IMR-90 (cell line): ENCODE data around the gene ZNF423.

Experiments used
- BHLHE40 ChIP-seq: fragments of 150-350 bp; IDR thresholded peaks from 2 replicates; pipeline ENCODE4 v1.6.1; 2016; ENCODE audit warnings: mild to moderate bottlenecking, low read depth, low read length
- CEBPB ChIP-seq: IDR thresholded peaks from 2 replicates; pipeline ENCODE4 v1.6.1; 2012; ENCODE audit warnings: low read depth, low read length, improper control_type of control experiment
- MAFK ChIP-seq: IDR thresholded peaks from 2 replicates; pipeline ENCODE4 v1.6.1; 2012; ENCODE audit warnings: low read depth, low read length, improper control_type of control experiment
- MXI1 ChIP-seq: IDR thresholded peaks from 2 replicates; pipeline ENCODE4 v1.6.1; 2012; ENCODE audit warnings: low read depth, mild to moderate bottlenecking, low read length, moderate library complexity, borderline replicate concordance
- NFE2L2 ChIP-seq: fragments of 150-350 bp; IDR thresholded peaks from 2 replicates; pipeline ENCODE4 v1.6.1; 2016; ENCODE audit warnings: low read depth, mild to moderate bottlenecking, low read length
- RAD21 ChIP-seq: IDR thresholded peaks from 2 replicates; pipeline ENCODE4 v1.6.1; 2012; ENCODE audit warnings: low read length, improper control_type of control experiment
- RCOR1 ChIP-seq: IDR thresholded peaks from 2 replicates; pipeline ENCODE4 v1.6.1; 2012; ENCODE audit warnings: mild to moderate bottlenecking, low read length, improper control_type of control experiment; ENCODE audit not compliant: insufficient replicate concordance
- TF ChIP-seq, protein P1 (sequence below): conservative IDR thresholded peaks from 2 replicates; pipeline ENCODE4 v1.5.1; 2012; ENCODE audit warnings: mild to moderate bottlenecking, low read depth, low read length, improper control_type of control experiment
- TF ChIP-seq, protein P2 (sequence below): fragments of 150-350 bp; IDR thresholded peaks from 2 replicates; pipeline ENCODE4 v1.6.1; 2016; ENCODE audit warnings: low read depth, mild to moderate bottlenecking, low read length, moderate library complexity, borderline replicate concordance
- TF ChIP-seq, protein P3 (sequence below): fragments of 150-350 bp; IDR thresholded peaks from 2 replicates; pipeline ENCODE4 v1.6.1; 2017; ENCODE audit warnings: mild to moderate bottlenecking, antibody characterized with exemption, low read length, low read depth

DNA sequence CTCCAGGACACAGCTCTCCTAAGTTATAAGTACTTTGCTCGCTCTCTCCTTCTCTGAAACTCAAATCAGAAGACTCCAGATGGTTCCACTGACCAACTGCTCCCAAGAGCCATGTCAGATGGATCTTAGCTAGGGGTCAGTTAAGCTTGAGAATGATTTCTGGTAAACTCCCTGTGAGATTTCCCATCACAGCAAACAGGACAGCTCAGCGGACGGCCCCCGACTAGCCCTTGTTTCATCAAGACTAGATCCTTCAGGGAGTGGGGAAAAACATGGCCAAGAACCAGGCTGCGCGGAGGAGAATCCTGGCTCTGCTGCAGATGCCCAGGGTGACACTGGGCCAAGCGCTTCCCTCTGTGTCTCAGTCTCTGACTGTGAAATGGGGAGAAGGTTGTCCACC is 322.5 kb downstream of the ZNF423 start:
- TF ChIP-seq NFE2L2 (no peak), BHLHE40 (no peak), MXI1 (no peak), MAFK (no peak), RCOR1 (no peak), CEBPB (no peak), RAD21 (no peak)
- TF ChIP-seq, protein P1, sequence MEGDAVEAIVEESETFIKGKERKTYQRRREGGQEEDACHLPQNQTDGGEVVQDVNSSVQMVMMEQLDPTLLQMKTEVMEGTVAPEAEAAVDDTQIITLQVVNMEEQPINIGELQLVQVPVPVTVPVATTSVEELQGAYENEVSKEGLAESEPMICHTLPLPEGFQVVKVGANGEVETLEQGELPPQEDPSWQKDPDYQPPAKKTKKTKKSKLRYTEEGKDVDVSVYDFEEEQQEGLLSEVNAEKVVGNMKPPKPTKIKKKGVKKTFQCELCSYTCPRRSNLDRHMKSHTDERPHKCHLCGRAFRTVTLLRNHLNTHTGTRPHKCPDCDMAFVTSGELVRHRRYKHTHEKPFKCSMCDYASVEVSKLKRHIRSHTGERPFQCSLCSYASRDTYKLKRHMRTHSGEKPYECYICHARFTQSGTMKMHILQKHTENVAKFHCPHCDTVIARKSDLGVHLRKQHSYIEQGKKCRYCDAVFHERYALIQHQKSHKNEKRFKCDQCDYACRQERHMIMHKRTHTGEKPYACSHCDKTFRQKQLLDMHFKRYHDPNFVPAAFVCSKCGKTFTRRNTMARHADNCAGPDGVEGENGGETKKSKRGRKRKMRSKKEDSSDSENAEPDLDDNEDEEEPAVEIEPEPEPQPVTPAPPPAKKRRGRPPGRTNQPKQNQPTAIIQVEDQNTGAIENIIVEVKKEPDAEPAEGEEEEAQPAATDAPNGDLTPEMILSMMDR = no peak
- TF ChIP-seq, protein P2, sequence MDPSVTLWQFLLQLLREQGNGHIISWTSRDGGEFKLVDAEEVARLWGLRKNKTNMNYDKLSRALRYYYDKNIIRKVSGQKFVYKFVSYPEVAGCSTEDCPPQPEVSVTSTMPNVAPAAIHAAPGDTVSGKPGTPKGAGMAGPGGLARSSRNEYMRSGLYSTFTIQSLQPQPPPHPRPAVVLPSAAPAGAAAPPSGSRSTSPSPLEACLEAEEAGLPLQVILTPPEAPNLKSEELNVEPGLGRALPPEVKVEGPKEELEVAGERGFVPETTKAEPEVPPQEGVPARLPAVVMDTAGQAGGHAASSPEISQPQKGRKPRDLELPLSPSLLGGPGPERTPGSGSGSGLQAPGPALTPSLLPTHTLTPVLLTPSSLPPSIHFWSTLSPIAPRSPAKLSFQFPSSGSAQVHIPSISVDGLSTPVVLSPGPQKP = no peak
- TF ChIP-seq, protein P3, sequence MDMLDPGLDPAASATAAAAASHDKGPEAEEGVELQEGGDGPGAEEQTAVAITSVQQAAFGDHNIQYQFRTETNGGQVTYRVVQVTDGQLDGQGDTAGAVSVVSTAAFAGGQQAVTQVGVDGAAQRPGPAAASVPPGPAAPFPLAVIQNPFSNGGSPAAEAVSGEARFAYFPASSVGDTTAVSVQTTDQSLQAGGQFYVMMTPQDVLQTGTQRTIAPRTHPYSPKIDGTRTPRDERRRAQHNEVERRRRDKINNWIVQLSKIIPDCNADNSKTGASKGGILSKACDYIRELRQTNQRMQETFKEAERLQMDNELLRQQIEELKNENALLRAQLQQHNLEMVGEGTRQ = no peak
